HL-60 (cell line): Measurements from ENCODE around the gene STOML2.
"Not testable (repeated sequence)": the region's sequence is repeated elsewhere in the genome, so short reads cannot be mapped to it uniquely, and the experiment has no call there.

Experiments used
- DNase-seq, 2 experiments: peaks; one replicate each; pipeline ENCODE4 v3.0.0-alpha.2; 2010 to 2020; ENCODE audit warnings: low read depth in 1 of 2, low spot score in 1 of 2
- H3K27ac ChIP-seq: fragments of 250-450 bp; sonication (Bioruptor Pico); replicated peaks from 2 replicates; pipeline ENCODE4 v1.5.1; 2020; ENCODE audit warnings: mild to moderate bottlenecking, moderate library complexity
- H3K27me3 ChIP-seq: fragments of 250-450 bp; sonication (Bioruptor Pico); 2 replicates; pipeline ENCODE4 v1.5.1; 2021; ENCODE audit warnings: mild to moderate bottlenecking, moderate library complexity; ENCODE audit not compliant: insufficient read depth, poor library complexity, severe bottlenecking
- H3K4me3 ChIP-seq: replicated peaks from 2 replicates; pipeline ENCODE4 v1.5.1; 2011; ENCODE audit warnings: mild to moderate bottlenecking, control low read depth, low read length; ENCODE audit not compliant: insufficient read depth
- CTCF ChIP-seq: IDR thresholded peaks from one replicate; pipeline ENCODE4 v1.5.1; 2011; ENCODE audit warnings: low read length, control low read depth, inconsistent platforms; ENCODE audit not compliant: insufficient read depth
- GABPA ChIP-seq: IDR thresholded peaks from 2 replicates; pipeline ENCODE4 v1.6.1; 2012; ENCODE audit warnings: low read depth
- POLR2AphosphoS5 ChIP-seq: IDR thresholded peaks from 2 replicates; pipeline ENCODE4 v1.6.1; 2012; ENCODE audit warnings: low read depth
- REST ChIP-seq: IDR thresholded peaks from 2 replicates; pipeline ENCODE4 v1.6.1; 2012; ENCODE audit warnings: low read depth; ENCODE audit not compliant: insufficient replicate concordance
- SPI1 ChIP-seq: IDR thresholded peaks from 2 replicates; pipeline ENCODE4 v1.6.1; 2012; ENCODE audit warnings: low read depth, mild to moderate bottlenecking, borderline replicate concordance
- long read RNA-seq: library from polyadenylated mRNA; unstranded; transcript quantifications from one replicate; pipeline ENCODE4 v2.0.0, GENCODE V29; 2020

The STOML2 gene
- long read RNA-seq, transcript STOML2-201 (10 exons, 1,278 nt): major isoform, 1,710 of 1,797 reads
- long read RNA-seq, partial matches to known transcripts: 52 of 1,797 reads
- long read RNA-seq, other reads (novel, unspliced or antisense): 31 of 1,797 reads

GRCh38 chr9:35102769-35103659 lies at the start of gene STOML2:
Gene STOML2, minus strand, starts transcription at chr9:35103131. Its CDS starts 37 bp downstream, at chr9:35103094.
- Histone ChIP-seq H3K27ac (peak within 1 kb of the TSS; percentile 90), H3K27me3 (no peaks in the 10 kb centered on the region), H3K4me3 (peak within 1 kb of the TSS; percentile 86)
- DNase-seq: peak; percentile 95 to 97
- TF ChIP-seq GABPA (peak; percentile 99), REST (peak; percentile 43), CTCF (no peak), SPI1 (peak; percentile 36; the same call in 1 of the 2 replicates), POLR2AphosphoS5 (peak; percentile 86)

- H3K27me3 ChIP-seq, H3K27ac ChIP-seq, DNase-seq, H3K4me3 ChIP-seq: not testable (repeated sequence)
Measured at GRCh38 chr9:35147941-35148563, 45.1 kb upstream of the STOML2 start.

- H3K27ac ChIP-seq: no peak overlapping the region
- DNase-seq: no peak
- no peak for TF ChIP-seq SPI1
- no peak for TF ChIP-seq REST
- no peak for TF ChIP-seq CTCF
- TF ChIP-seq POLR2AphosphoS5: no peak
- no peak for TF ChIP-seq GABPA
Measured at GRCh38 chr9:35142037-35142436, 39.1 kb upstream of the STOML2 start.

GRCh38 chr9:35140093-35140492 lies 37.2 kb upstream of the STOML2 start:
- DNase-seq: no peak
- H3K4me3 ChIP-seq: no peak overlapping the region
- TF ChIP-seq GABPA (no peak), SPI1 (no peak), REST (no peak), CTCF (no peak), POLR2AphosphoS5 (no peak)
- H3K27me3 ChIP-seq: no peaks in the 10 kb centered on the region
- no peak overlapping the region for H3K27ac ChIP-seq

More at GRCh38 chr9:35142037-35142436, 39.1 kb upstream of the STOML2 start:
- no peaks in the 10 kb centered on the region for H3K27me3 ChIP-seq
- H3K4me3 ChIP-seq: no peak overlapping the region
